ENCODE measurements around the gene GALNT15. TPM values are rescaled to one million over a fixed set of nuclear protein-coding genes. Genes with fewer than 3 reads are reported as not detected.

GALNT15 gene
- total and polyA plus RNA-seq, 3 experiments from 2014 or later: not detected

DNA sequence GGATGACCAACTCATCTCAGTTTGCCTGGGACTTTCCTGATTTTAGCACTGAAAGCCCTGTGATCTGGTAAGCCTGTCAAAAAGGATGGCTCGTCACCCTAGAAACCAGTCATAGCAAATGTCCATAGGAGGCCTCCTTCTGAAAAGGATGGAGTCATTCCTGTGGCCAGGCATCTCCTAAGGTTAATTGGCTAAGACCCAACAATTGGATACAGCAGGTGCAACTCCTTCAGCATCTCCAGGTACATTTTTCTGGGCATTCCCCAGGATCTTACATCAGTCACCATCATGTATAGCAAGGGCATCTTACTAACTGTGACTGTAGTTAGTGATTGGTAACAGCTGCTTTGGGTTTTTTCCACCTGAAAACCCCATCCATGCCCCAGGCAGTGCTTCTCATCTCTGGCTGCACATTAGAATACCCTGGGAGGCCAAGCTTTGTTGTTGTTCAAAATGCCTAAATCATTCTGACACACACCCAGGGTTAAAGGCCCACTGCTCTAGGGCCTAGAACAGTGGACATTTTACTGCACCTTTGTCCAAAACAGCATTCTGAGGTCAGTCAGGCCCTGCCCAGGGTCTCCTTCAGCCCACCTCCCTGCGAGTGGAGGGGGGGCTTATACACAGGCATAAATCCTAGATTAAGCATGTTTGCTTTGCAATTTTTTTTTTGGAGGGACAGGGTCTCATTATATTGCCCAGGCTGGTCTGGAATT, 28.3 kb upstream of the GALNT15 start:
- H3K4me1 Mint-ChIP-seq: no peaks in the 10 kb centered on the region
- no peak overlapping the region for H3K27ac Mint-ChIP-seq
- H3K4me3 Mint-ChIP-seq: no peak overlapping the region
- DNase-seq: no peak
- Histone ChIP-seq H3K36me3 (ENCODE audit: insufficient read depth, low read length) (no peaks in the 10 kb centered on the region), H3K27me3 (ENCODE audit: insufficient read depth, low read length, poor library complexity, severe bottlenecking) (no peaks in the 10 kb centered on the region), H3K4me1 (ENCODE audit: insufficient read depth, low read length) (no peaks in the 10 kb centered on the region), H3K9me3 (ENCODE audit: low read length) (no peaks in the 10 kb centered on the region), H3K4me3 (ENCODE audit: low read length) (no peak overlapping the region), H3K27ac (ENCODE audit: low read depth, low read length) (no peak overlapping the region)
- ChIA-PET CTCF (no interaction called here), POLR2A (no interaction called here)
- peaks cover 0 to 8% (median 3%) of the 10 kb centered on the region in 5 donors for H3K9me3 Mint-ChIP-seq
- H3K36me3 Mint-ChIP-seq: peaks cover 0 to 4% (median 0%) of the 10 kb centered on the region in 3 donors
- peaks cover 9 to 10% of the 10 kb centered on the region in 2 donors for H3K27me3 Mint-ChIP-seq

DNA sequence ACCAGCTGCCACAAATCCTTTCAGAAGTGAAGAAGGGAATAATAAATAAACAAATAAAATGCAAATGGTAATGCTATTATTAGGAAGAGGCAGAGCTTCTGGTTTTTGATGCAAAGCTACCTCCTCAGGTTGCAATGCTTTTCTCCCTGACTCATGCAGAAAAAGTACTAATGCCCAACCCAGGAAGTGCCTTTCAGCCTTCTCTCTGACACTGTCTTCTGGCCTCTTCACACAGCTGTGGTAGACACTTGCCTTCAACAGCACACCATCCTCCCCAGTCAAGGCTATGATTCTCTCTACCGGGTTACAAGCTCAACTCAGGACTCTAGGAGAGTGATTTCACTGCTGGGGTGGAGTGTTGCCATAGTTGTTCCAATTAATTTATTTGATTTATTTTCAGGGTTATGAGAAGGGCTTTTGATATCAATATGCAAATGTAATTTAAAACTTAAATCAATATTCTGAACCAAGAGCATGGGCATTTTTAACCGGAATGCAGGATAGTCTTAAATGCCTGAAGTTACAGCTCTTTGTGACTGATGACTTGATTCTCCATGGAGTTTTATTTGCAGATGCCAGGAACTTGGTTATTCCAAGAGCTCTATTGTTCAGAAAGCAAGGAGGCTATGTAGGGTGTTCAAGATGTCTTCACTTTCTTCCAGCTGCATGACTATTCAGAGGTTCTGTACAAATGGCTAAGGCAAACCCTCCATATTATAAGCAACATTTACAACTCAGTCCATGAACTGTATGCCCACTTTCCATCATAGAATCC, 27.1 kb upstream of the GALNT15 start:
- Histone ChIP-seq H3K27ac (ENCODE audit: low read depth, low read length) (no peak overlapping the region), H3K36me3 (ENCODE audit: insufficient read depth, low read length) (no peaks in the 10 kb centered on the region), H3K4me3 (ENCODE audit: low read length) (no peak overlapping the region), H3K27me3 (ENCODE audit: insufficient read depth, low read length, poor library complexity, severe bottlenecking) (no peaks in the 10 kb centered on the region), H3K4me1 (ENCODE audit: insufficient read depth, low read length) (no peaks in the 10 kb centered on the region), H3K9me3 (ENCODE audit: low read length) (no peaks in the 10 kb centered on the region)
- CTCF ChIA-PET: no interaction called here
- no peaks in the 10 kb centered on the region for H3K4me1 Mint-ChIP-seq
- H3K9me3 Mint-ChIP-seq: peaks cover 0 to 8% (median 3%) of the 10 kb centered on the region in 5 donors
- peaks cover 0 to 7% (median 0%) of the 10 kb centered on the region in 3 donors for H3K36me3 Mint-ChIP-seq
- no peak for DNase-seq
- peak overlapping the region in 1 of 7 donors; percentile 1 for H3K4me3 Mint-ChIP-seq
- POLR2A ChIA-PET: no interaction called here
- H3K27ac Mint-ChIP-seq: no peak overlapping the region
- peaks cover 14 to 19% of the 10 kb centered on the region in 2 donors for H3K27me3 Mint-ChIP-seq

DNA sequence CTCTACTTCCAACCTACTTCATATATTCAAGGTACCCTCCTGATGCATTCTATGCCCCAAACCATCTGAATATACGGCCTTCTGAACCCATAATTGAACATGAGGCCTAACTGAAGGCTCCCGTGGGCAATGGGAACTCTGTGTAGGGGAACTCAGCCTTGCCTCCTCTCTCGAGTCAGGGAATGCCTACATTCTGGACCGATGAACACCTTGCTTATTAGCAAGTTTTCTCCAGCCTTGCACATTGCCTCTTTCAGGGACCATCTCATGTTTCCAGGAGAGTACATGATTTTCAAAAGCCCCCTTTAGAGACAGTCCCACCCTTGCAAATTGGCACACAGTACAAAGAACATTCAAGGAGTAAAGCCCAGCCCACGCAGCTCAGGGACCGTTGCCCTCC, 26.3 kb upstream of the GALNT15 start:
- no peaks in the 10 kb centered on the region for H3K27me3 ChIP-seq (ENCODE audit: insufficient read depth, low read length, poor library complexity, severe bottlenecking)
- ChIA-PET CTCF (no interaction called here), POLR2A (no interaction called here)
- no peak overlapping the region for H3K4me3 ChIP-seq (ENCODE audit: low read length)
- DNase-seq: no peak
- H3K4me1 ChIP-seq (ENCODE audit: insufficient read depth, low read length): no peaks in the 10 kb centered on the region
- no peaks in the 10 kb centered on the region for H3K9me3 ChIP-seq (ENCODE audit: low read length)
- Mint-ChIP-seq H3K36me3 (peaks cover 0 to 7% (median 0%) of the 10 kb centered on the region in 3 donors), H3K4me1 (no peaks in the 10 kb centered on the region), H3K4me3 (no peak overlapping the region), H3K9me3 (peaks cover 0 to 9% (median 6%) of the 10 kb centered on the region in 5 donors), H3K27ac (no peak overlapping the region), H3K27me3 (peaks cover 20 to 27% of the 10 kb centered on the region in 2 donors)
- no peak overlapping the region for H3K27ac ChIP-seq (ENCODE audit: low read depth, low read length)
- no peaks in the 10 kb centered on the region for H3K36me3 ChIP-seq (ENCODE audit: insufficient read depth, low read length)

DNA sequence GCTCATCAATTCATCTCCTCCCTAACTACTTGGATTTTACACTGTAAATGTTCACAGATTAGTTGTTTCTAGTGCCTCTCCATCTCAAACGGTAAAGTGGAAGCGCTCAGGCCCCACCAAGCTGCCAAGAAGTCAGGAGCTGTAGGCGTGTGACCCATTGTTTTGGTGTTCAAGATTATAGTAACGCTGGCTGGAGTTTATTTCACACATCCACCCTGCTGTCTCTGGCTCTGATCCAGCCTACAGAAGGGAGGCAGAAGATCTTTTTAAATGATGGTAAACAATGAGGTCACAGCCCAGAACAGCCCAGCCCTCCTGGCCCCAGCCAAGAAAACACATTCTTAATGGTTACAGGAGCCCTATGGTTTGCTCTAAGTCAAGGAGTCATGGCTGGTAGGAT, 25.7 kb upstream of the GALNT15 start:
- H3K4me1 ChIP-seq (ENCODE audit: insufficient read depth, low read length): no peaks in the 10 kb centered on the region
- H3K36me3 ChIP-seq (ENCODE audit: insufficient read depth, low read length): no peaks in the 10 kb centered on the region
- no peak overlapping the region for H3K4me3 Mint-ChIP-seq
- H3K36me3 Mint-ChIP-seq: peaks cover 0 to 4% (median 1%) of the 10 kb centered on the region in 3 donors
- H3K27me3 ChIP-seq (ENCODE audit: insufficient read depth, low read length, poor library complexity, severe bottlenecking): no peaks in the 10 kb centered on the region
- H3K9me3 ChIP-seq (ENCODE audit: low read length): no peaks in the 10 kb centered on the region
- ChIA-PET POLR2A (no interaction called here), CTCF (no interaction called here)
- peaks cover 0 to 12% (median 5%) of the 10 kb centered on the region in 5 donors for H3K9me3 Mint-ChIP-seq
- no peak overlapping the region for H3K27ac Mint-ChIP-seq
- no peak overlapping the region for H3K27ac ChIP-seq (ENCODE audit: low read depth, low read length)
- peaks cover 20 to 32% of the 10 kb centered on the region in 2 donors for H3K27me3 Mint-ChIP-seq
- H3K4me1 Mint-ChIP-seq: no peaks in the 10 kb centered on the region
- no peak overlapping the region for H3K4me3 ChIP-seq (ENCODE audit: low read length)
- DNase-seq: no peak

DNA sequence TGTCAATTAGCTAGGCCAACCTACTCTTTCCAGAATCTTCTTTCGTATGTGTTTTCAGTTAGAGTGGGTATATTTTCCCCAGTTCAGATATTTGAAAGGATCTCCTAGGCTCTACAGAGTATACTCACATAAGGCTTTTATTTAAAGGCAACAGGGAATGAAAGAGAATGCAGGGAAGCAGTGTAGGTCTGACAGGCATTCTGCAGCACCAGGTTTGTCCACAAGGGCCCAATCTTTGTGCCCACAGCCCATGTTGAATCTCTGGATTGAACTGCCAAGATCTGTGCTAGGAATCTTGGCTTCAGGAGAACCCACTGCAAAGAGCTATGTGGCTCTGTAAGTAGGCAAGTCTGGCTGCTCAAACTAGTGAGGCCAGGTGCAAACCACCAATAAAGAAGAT, 24.2 kb upstream of the GALNT15 start:
- no peaks in the 10 kb centered on the region for H3K4me1 Mint-ChIP-seq
- Histone ChIP-seq H3K36me3 (ENCODE audit: insufficient read depth, low read length) (no peaks in the 10 kb centered on the region), H3K9me3 (ENCODE audit: low read length) (no peaks in the 10 kb centered on the region), H3K27me3 (ENCODE audit: insufficient read depth, low read length, poor library complexity, severe bottlenecking) (no peaks in the 10 kb centered on the region), H3K27ac (ENCODE audit: low read depth, low read length) (no peak overlapping the region), H3K4me3 (ENCODE audit: low read length) (no peak overlapping the region), H3K4me1 (ENCODE audit: insufficient read depth, low read length) (no peaks in the 10 kb centered on the region)
- no peak overlapping the region for H3K4me3 Mint-ChIP-seq
- peaks cover 0 to 15% (median 5%) of the 10 kb centered on the region in 5 donors for H3K9me3 Mint-ChIP-seq
- H3K27ac Mint-ChIP-seq: no peak overlapping the region
- CTCF ChIA-PET: no interaction called here
- no peak for DNase-seq
- peaks cover 0 to 7% (median 1%) of the 10 kb centered on the region in 3 donors for H3K36me3 Mint-ChIP-seq
- POLR2A ChIA-PET: no interaction called here
- peaks cover 17 to 43% of the 10 kb centered on the region in 2 donors for H3K27me3 Mint-ChIP-seq

DNA sequence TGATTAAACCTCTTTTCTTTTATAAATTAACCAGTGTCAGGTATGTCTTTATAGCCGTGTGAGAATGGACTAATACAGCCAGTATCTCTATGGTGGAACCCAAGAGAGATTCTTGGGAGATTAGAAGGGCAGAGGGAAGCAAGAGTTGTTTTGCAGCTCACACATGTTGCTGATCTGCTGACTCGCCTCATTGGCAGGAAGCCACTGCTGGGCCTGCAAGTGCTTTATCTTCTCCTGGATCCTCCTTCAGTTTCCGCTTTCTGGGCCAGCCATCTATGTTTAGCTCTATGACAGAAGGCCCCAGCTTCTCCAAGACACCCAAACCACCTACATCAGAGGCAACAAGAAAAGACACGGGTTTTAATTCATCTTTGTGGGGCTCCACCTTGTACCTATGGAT, 23.4 kb upstream of the GALNT15 start:
- Mint-ChIP-seq H3K9me3 (peaks cover 0 to 13% (median 5%) of the 10 kb centered on the region in 5 donors), H3K36me3 (peaks cover 0 to 7% (median 1%) of the 10 kb centered on the region in 3 donors), H3K27me3 (peaks cover 15 to 40% of the 10 kb centered on the region in 2 donors), H3K4me1 (no peaks in the 10 kb centered on the region), H3K4me3 (no peak overlapping the region), H3K27ac (no peak overlapping the region)
- H3K36me3 ChIP-seq (ENCODE audit: insufficient read depth, low read length): no peaks in the 10 kb centered on the region
- no peak overlapping the region for H3K4me3 ChIP-seq (ENCODE audit: low read length)
- no peak for DNase-seq
- H3K4me1 ChIP-seq (ENCODE audit: insufficient read depth, low read length): no peaks in the 10 kb centered on the region
- no peaks in the 10 kb centered on the region for H3K27me3 ChIP-seq (ENCODE audit: insufficient read depth, low read length, poor library complexity, severe bottlenecking)
- POLR2A ChIA-PET: no interaction called here
- no peaks in the 10 kb centered on the region for H3K9me3 ChIP-seq (ENCODE audit: low read length)
- H3K27ac ChIP-seq (ENCODE audit: low read depth, low read length): no peak overlapping the region
- CTCF ChIA-PET: no interaction called here

DNA sequence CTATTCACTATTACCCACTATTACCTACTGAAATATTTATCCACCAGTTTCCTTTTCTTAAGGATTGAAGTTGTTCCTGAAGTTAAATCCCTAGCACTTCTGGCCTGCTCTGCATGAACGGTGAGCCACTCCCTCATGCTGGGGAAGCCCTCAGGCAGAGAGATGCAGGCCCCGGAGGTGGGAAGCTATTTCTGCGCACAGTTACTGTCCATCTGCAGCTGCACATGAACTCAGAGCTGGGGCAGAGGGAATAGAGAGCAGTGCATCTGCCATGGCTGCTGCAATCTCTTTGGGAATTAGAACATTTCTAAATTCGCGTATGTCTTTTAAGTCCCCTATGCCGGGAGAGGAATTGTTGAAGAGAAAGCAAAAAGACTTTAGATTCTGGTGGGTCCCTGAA, 6.3 kb upstream of the GALNT15 start:
- H3K27ac ChIP-seq (ENCODE audit: low read depth, low read length): no peak overlapping the region
- peaks cover 9 to 13% (median 12%) of the 10 kb centered on the region in 5 donors for H3K9me3 Mint-ChIP-seq
- no peaks in the 10 kb centered on the region for H3K4me1 Mint-ChIP-seq
- no peaks in the 10 kb centered on the region for H3K9me3 ChIP-seq (ENCODE audit: low read length)
- H3K36me3 Mint-ChIP-seq: peaks cover 0 to 14% (median 2%) of the 10 kb centered on the region in 3 donors
- no peak overlapping the region for H3K4me3 Mint-ChIP-seq
- ChIA-PET POLR2A (no interaction called here), CTCF (no interaction called here)
- no peaks in the 10 kb centered on the region for H3K36me3 ChIP-seq (ENCODE audit: insufficient read depth, low read length)
- no peak overlapping the region for H3K4me3 ChIP-seq (ENCODE audit: low read length)
- H3K27me3 Mint-ChIP-seq: peaks cover 26 to 42% of the 10 kb centered on the region in 2 donors
- no peak for DNase-seq
- H3K4me1 ChIP-seq (ENCODE audit: insufficient read depth, low read length): no peaks in the 10 kb centered on the region
- no peak overlapping the region for H3K27ac Mint-ChIP-seq
- H3K27me3 ChIP-seq (ENCODE audit: insufficient read depth, low read length, poor library complexity, severe bottlenecking): peaks cover 7% of the 10 kb centered on the region

DNA sequence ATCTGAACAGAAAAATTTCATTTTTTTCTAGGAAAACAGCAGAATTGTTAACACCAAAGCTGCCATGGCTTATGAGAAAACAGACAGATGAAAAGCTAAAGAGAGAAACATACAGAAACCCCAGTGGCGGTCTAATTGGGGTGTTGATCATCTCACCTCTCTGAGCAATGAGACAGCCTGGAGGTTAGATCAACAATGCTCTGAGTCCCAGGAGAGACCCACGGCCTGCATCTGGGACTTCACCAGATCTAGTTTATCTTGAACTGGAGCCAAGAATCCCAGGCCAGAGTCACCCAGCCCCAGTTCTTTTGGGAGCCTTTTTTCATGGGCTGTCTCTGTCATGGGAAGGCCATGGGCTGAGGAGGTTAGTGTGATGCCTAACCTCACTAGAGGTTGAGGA, 3.5 kb upstream of the GALNT15 start:
- no peaks in the 10 kb centered on the region for H3K4me1 ChIP-seq (ENCODE audit: insufficient read depth, low read length)
- no peaks in the 10 kb centered on the region for H3K9me3 ChIP-seq (ENCODE audit: low read length)
- ChIA-PET POLR2A (no interaction called here), CTCF (no interaction called here)
- H3K4me1 Mint-ChIP-seq: no peaks in the 10 kb centered on the region
- no peak overlapping the region for H3K4me3 ChIP-seq (ENCODE audit: low read length)
- H3K36me3 ChIP-seq (ENCODE audit: insufficient read depth, low read length): no peaks in the 10 kb centered on the region
- no peaks in the 10 kb centered on the region for H3K9me3 Mint-ChIP-seq
- no peak overlapping the region for H3K27ac Mint-ChIP-seq
- no peak for DNase-seq
- H3K4me3 Mint-ChIP-seq: no peak overlapping the region
- H3K36me3 Mint-ChIP-seq: peaks cover 0 to 5% (median 0%) of the 10 kb centered on the region in 3 donors
- H3K27ac ChIP-seq (ENCODE audit: low read depth, low read length): no peak overlapping the region
- peaks cover 7% of the 10 kb centered on the region for H3K27me3 ChIP-seq (ENCODE audit: insufficient read depth, low read length, poor library complexity, severe bottlenecking)
- H3K27me3 Mint-ChIP-seq: peaks cover 7 to 29% of the 10 kb centered on the region in 2 donors
